ENCODE data around the gene ITPR1.

DNA sequence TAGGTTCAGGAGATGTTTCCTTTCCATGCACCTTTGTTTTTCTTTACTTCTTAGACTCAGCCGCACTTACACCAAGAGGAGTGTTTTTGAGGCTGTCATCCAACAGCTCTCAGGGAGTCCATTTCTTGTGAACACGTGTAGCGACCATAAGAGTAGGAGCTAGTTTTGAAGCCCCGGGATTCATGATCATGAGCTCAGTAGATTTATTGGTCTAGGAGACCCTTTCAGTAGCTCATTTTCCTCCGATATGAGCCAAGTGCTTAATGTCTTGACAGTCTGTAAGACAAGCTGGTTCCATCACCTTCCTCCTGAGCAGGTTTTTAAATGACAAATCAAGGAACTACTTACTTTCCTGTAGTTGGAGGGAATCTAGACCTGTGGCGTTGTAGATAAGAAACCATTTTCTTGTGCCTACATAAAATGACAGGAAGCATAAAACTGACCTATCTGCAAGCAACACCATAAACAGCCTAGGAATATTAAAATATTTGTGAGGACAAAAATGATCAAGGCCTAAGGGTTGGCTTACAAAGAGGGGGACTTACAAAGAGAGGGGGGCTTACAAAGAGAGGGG, 313.5 kb downstream of the ITPR1 start:
- TF ChIP-seq, protein P1, sequence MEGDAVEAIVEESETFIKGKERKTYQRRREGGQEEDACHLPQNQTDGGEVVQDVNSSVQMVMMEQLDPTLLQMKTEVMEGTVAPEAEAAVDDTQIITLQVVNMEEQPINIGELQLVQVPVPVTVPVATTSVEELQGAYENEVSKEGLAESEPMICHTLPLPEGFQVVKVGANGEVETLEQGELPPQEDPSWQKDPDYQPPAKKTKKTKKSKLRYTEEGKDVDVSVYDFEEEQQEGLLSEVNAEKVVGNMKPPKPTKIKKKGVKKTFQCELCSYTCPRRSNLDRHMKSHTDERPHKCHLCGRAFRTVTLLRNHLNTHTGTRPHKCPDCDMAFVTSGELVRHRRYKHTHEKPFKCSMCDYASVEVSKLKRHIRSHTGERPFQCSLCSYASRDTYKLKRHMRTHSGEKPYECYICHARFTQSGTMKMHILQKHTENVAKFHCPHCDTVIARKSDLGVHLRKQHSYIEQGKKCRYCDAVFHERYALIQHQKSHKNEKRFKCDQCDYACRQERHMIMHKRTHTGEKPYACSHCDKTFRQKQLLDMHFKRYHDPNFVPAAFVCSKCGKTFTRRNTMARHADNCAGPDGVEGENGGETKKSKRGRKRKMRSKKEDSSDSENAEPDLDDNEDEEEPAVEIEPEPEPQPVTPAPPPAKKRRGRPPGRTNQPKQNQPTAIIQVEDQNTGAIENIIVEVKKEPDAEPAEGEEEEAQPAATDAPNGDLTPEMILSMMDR (IDR thresholded peaks at IDR 0.05): no peak
- no peak for TF ChIP-seq EP300 (IDR thresholded peaks at IDR 0.05)
- TF ChIP-seq POLR2A (IDR thresholded peaks at IDR 0.05): no peak
